ENCODE data around the gene KRTAP5-7. TPM values are rescaled to one million over a fixed set of nuclear protein-coding genes. Genes with fewer than 3 reads are reported as not detected.

KRTAP5-7 gene
- total and polyA plus RNA-seq, 2 experiments from 2014 or later, result not detected

- no peak overlapping the region for H3K4me3 ChIP-seq
- DNase-seq (ENCODE audit: low spot score) (no peak), ATAC-seq (no peak)
- peaks cover 54% of the 10 kb centered on the region for H3K36me3 Mint-ChIP-seq (ENCODE audit: low read depth)
- no peaks in the 10 kb centered on the region for H4K20me1 ChIP-seq (replicated peaks; ENCODE audit: insufficient read depth)
- H3K36me3 ChIP-seq (ENCODE audit: insufficient read depth), result peaks cover 10% of the 10 kb centered on the region
- H3K4me1 Mint-ChIP-seq, result peaks cover 2% of the 10 kb centered on the region; the same call in 2 of the 3 replicates
- H3K9me2 ChIP-seq (ENCODE audit: insufficient read depth), result no peaks in the 10 kb centered on the region
- H3K79me2 ChIP-seq (replicated peaks; ENCODE audit: insufficient read depth), result no peaks in the 10 kb centered on the region
- H3K4me3 Mint-ChIP-seq, result no peak overlapping the region
- no peak for TF ChIP-seq ZNF331 (CRISPR knock-in tag; IDR thresholded peaks at IDR 0.05; ENCODE audit: low read depth)
- TF ChIP-seq ZNF114 (CRISPR knock-in tag; IDR thresholded peaks at IDR 0.05), result no peak
- TF ChIP-seq JUNB (IDR thresholded peaks at IDR 0.05; ENCODE audit: unreplicated experiment), result no peak
- no peak for TF ChIP-seq EZH2phosphoT487 (IDR thresholded peaks at IDR 0.05; ENCODE audit: unreplicated experiment)
- no peak for TF ChIP-seq POLR2AphosphoS5 (IDR thresholded peaks at IDR 0.05; ENCODE audit: low read depth)
- no peak for TF ChIP-seq CTCF (conservative IDR thresholded peaks at IDR 0.05; ENCODE audit: low read depth in 2 of 2)
- TF ChIP-seq STAT1 (IDR thresholded peaks at IDR 0.05; ENCODE audit: unreplicated experiment), result no peak
- TF ChIP-seq ETS1 (IDR thresholded peaks at IDR 0.05), result no peak
- TF ChIP-seq CREB1 (CRISPR knock-in tag; IDR thresholded peaks at IDR 0.05; ENCODE audit: low read depth), result no peak
- TF ChIP-seq, protein P1, sequence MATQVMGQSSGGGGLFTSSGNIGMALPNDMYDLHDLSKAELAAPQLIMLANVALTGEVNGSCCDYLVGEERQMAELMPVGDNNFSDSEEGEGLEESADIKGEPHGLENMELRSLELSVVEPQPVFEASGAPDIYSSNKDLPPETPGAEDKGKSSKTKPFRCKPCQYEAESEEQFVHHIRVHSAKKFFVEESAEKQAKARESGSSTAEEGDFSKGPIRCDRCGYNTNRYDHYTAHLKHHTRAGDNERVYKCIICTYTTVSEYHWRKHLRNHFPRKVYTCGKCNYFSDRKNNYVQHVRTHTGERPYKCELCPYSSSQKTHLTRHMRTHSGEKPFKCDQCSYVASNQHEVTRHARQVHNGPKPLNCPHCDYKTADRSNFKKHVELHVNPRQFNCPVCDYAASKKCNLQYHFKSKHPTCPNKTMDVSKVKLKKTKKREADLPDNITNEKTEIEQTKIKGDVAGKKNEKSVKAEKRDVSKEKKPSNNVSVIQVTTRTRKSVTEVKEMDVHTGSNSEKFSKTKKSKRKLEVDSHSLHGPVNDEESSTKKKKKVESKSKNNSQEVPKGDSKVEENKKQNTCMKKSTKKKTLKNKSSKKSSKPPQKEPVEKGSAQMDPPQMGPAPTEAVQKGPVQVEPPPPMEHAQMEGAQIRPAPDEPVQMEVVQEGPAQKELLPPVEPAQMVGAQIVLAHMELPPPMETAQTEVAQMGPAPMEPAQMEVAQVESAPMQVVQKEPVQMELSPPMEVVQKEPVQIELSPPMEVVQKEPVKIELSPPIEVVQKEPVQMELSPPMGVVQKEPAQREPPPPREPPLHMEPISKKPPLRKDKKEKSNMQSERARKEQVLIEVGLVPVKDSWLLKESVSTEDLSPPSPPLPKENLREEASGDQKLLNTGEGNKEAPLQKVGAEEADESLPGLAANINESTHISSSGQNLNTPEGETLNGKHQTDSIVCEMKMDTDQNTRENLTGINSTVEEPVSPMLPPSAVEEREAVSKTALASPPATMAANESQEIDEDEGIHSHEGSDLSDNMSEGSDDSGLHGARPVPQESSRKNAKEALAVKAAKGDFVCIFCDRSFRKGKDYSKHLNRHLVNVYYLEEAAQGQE (IDR thresholded peaks at IDR 0.05; ENCODE audit: unreplicated experiment), result no peak
- TF ChIP-seq NANOG (IDR thresholded peaks at IDR 0.05; ENCODE audit: borderline replicate concordance), result no peak
- no peak for TF ChIP-seq ZNF462 (CRISPR knock-in tag; IDR thresholded peaks at IDR 0.05)
- no peak overlapping the region for H3K27ac Mint-ChIP-seq
- no peak overlapping the region for H3K4me2 ChIP-seq
- no peaks in the 10 kb centered on the region for H3F3A ChIP-seq (replicated peaks; ENCODE audit: low read depth)
- H3K9me3 Mint-ChIP-seq, result no peaks in the 10 kb centered on the region
- no peaks in the 10 kb centered on the region for H3K27me3 ChIP-seq (ENCODE audit: insufficient read depth)
- H2AFZ ChIP-seq, result no peak overlapping the region
- no peak overlapping the region for H3K27ac ChIP-seq (ENCODE audit: low read depth)
- H3K4me1 ChIP-seq (ENCODE audit: insufficient read depth), result no peaks in the 10 kb centered on the region
- H3K27me3 Mint-ChIP-seq (ENCODE audit: insufficient read depth, low read depth, poor library complexity), result peaks cover under 1% of the 10 kb centered on the region
These were observed 42.6 kb upstream of the KRTAP5-7 start for GRCh38 chr11:71484248-71485062.
